Activated CD4-positive, alpha-beta T cell treated with anti-CD3 and anti-CD28 coated beads, Interleukin-2, Interleukin-4, amounts not matched to agents 100 ng/mL and 50 ng/mL, durations not matched to agents 16 hours and 8 hours (primary cell): ENCODE data around the gene OVCA2.

Experiments
- DNase-seq: peaks from one replicate; pipeline ENCODE4 v3.0.0-alpha.2; 2020; ENCODE audit warnings: low spot score

The OVCA2 gene

DNA sequence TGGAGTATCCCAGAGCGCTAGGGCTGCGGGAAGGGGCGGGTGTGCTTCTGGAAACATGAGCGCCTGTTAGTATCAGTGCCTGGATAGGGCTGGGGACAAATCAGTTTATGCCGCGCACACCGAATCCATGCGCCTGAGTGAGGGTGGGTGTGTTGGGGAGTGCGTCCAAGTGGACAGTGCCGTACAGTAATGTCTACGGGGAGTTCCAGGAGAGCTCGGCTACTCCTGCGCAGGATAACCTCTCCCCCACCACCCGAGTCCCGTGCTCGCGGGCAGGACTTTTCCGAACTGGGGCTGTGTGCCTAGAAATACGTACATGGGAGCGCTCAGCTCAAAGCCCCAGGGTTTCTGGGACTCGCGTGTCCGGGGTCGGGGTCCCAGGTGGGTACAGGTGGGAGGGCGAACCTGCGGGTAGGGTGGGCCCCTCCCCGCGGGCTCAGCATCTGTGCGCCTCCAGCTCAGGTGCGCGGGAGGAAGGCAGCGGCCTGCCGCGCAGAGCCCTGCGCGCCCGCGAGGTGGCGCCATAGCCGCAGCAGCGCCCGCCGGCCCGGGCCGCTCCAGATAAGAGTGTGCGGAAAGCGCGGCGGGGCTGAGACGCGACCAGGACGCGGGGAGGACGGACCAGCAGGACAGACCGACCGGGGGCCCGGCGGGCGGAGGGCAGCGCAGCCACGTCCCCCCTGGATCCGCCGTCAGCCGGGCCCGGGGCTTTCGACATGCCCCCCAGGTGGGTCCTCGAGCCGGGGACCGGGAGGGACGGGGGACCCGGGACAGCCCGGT lies 12.9 kb downstream of the OVCA2 start, which contains the start of gene HIC1:
HIC1 (plus strand) TSS at position 592 of the 780 bp plus-strand sequence. CDS start 1,588 bp downstream, outside the sequence.
- DNase-seq = peak; percentile 69

DNA sequence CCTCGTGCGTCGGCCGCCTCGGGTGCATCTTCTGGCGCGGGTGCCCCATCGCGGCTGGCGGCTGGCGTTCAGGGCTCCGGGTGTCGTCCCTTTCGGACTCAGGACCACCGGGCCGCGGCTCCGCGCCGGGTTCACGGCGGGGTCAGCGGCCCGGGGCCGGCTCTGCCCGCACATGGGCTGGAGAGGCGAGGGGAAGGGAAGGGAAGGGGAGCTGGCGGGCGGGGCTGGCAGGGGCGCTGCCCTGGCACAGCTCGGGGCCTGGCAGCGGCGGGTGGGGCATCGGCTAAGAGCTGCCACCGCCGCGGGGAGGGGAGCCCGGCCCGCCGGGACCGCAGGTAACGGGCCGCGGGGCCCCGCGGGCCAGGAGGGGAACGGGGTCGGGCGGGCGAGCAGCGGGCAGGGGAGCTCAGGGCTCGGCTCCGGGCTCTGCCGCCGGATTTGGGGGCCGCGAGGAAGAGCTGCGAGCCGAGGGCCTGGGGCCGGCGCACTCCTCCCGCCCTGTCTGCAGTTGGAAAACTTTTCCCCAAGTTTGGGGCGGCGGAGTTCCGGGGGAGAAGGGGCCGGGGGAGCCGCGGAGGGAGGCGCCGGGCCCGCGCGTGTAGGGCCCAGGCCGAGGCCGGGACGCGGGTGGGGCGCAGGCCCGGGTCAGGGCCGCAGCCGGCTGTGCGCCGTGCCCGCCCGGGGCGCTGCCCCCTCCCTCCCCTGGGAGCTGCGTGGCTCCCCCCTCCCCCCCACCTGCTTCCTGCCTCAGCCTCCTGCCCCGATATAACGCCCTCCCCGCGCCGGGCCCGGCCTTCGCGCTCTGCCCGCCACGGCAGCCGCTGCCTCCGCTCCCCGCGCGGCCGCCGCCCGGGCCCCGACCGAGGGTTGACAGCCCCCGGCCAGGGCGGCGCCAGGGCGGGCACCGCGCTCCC lies 13.7 kb downstream of the OVCA2 start:
- no peak for DNase-seq

DNA sequence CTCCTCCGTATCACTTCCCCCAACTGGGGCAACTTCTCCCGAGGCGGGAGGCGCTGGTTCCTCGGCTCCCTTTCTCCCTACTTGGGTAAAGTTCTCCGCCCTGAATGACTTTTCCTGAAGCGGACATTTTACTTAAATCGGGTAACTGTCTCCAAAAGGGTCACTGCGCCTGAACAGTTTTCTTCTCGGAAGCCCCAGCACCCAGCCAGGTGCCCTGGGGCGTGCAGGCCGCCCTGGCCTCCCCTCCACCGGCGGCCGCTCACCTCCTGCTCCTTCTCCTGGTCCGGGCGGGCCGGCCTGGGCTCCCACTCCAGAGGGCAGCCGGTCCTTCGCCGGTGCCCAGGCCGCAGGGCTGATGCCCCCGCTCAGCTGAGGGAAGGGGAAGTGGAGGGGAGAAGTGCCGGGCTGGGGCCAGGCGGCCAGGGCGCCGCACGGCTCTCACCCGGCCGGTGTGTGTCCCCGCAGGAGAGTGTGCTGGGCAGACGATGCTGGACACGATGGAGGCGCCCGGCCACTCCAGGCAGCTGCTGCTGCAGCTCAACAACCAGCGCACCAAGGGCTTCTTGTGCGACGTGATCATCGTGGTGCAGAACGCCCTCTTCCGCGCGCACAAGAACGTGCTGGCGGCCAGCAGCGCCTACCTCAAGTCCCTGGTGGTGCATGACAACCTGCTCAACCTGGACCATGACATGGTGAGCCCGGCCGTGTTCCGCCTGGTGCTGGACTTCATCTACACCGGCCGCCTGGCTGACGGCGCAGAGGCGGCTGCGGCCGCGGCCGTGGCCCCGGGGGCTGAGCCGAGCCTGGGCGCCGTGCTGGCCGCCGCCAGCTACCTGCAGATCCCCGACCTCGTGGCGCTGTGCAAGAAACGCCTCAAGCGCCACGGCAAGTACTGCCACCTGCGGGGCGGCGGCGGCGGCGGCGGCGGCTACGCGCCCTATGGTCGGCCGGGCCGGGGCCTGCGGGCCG lies 14.7 kb downstream of the OVCA2 start:
- DNase-seq = peak; percentile 47

DNA sequence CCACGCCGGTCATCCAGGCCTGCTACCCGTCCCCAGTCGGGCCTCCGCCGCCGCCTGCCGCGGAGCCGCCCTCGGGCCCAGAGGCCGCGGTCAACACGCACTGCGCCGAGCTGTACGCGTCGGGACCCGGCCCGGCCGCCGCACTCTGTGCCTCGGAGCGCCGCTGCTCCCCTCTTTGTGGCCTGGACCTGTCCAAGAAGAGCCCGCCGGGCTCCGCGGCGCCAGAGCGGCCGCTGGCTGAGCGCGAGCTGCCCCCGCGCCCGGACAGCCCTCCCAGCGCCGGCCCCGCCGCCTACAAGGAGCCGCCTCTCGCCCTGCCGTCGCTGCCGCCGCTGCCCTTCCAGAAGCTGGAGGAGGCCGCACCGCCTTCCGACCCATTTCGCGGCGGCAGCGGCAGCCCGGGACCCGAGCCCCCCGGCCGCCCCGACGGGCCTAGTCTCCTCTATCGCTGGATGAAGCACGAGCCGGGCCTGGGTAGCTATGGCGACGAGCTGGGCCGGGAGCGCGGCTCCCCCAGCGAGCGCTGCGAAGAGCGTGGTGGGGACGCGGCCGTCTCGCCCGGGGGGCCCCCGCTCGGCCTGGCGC lies 15.4 kb downstream of the OVCA2 start:
- DNase-seq = no peak

DNA sequence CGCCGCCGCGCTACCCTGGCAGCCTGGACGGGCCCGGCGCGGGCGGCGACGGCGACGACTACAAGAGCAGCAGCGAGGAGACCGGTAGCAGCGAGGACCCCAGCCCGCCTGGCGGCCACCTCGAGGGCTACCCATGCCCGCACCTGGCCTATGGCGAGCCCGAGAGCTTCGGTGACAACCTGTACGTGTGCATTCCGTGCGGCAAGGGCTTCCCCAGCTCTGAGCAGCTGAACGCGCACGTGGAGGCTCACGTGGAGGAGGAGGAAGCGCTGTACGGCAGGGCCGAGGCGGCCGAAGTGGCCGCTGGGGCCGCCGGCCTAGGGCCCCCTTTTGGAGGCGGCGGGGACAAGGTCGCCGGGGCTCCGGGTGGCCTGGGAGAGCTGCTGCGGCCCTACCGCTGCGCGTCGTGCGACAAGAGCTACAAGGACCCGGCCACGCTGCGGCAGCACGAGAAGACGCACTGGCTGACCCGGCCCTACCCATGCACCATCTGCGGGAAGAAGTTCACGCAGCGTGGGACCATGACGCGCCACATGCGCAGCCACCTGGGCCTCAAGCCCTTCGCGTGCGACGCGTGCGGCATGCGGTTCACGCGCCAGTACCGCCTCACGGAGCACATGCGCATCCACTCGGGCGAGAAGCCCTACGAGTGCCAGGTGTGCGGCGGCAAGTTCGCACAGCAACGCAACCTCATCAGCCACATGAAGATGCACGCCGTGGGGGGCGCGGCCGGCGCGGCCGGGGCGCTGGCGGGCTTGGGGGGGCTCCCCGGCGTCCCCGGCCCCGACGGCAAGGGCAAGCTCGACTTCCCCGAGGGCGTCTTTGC lies 16.2 kb downstream of the OVCA2 start:
- DNase-seq = no peak

DNA sequence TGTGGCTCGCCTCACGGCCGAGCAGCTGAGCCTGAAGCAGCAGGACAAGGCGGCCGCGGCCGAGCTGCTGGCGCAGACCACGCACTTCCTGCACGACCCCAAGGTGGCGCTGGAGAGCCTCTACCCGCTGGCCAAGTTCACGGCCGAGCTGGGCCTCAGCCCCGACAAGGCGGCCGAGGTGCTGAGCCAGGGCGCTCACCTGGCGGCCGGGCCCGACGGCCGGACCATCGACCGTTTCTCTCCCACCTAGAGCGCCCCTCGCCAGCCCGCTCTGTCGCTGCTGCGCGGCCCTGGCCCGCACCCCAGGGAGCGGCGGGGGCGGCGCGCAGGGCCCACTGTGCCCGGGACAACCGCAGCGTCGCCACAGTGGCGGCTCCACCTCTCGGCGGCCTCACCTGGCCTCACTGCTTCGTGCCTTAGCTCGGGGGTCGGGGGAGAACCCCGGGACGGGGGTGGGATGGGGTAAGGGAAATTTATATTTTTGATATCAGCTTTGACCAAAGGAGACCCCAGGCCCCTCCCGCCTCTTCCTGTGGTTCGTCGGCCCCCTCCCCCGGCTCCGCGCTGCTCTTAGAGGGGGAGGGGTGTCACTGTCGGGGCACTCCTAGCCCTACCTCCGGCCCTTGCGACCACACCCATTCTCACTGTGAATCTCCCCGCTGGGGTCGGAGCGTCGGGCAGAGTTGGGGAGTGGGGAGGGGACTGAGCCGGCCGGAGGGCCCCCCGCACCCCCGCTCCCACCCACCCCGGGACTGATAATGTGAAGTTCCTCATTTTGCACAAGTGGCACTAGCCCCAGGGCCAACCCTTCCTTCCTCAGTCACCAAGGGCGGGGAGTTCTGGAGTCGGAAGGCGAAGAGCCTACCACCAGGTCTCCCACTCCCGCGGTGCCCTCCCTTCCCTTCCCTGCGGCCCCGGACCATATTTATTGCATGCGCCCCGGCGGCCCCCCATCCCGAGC lies 17.0 kb downstream of the OVCA2 start:
- peak; percentile 65 for DNase-seq

DNA sequence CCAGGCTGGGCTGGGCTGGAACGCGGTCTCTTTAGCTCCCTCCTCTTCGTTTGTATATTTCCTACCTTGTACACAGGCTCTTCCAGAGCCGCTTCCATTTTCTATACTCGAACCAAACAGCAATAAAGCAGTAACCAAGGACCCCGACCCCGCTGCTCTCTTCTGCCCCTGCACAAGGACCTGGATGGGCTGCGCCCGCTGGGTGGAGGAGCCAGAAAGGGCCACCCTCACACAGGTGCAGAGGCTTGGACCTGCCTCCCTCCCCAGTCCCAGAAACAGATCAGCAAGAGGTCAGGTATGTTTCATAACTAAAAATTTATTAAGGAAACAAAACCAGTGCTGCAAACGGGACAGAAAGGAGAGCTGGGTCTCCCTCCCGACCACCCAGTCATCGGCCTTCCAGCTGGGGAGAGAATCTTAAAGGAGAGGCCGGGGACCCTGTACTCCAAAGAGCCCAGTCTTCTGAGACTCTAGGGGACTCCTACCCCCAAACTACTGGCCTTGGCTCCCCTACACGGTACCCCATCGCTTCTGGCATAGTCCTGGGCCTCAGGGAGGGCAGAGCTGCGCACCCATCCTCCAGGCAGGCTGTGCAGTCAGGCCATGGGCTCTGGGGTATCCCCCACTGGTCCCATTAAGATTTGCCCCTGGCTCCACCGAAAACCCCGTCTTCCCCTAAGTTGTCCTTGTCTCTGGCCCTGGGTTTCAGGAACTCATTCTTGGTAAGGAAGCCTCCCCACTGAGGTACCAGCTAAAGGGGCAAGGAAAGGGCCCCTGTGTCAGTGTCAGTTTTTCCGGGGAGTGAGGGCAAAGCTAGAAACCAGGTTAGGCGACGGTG lies 17.9 kb downstream of the OVCA2 start:
- no peak for DNase-seq

DNA sequence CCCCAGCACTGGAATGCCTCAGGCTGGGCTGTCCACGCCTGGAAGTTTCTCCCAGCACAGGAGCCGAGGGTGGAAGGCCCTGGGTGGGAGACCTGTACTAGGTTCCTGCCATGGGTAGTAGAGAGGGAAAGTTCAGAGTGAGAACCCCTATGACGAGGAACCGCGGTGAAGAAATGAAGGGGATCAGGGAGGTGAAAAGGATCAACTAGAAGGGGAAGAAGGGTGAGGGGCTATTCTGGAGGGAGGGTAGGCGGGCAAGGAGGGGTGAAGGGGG lies 18.5 kb downstream of the OVCA2 start:
- DNase-seq = no peak

DNA sequence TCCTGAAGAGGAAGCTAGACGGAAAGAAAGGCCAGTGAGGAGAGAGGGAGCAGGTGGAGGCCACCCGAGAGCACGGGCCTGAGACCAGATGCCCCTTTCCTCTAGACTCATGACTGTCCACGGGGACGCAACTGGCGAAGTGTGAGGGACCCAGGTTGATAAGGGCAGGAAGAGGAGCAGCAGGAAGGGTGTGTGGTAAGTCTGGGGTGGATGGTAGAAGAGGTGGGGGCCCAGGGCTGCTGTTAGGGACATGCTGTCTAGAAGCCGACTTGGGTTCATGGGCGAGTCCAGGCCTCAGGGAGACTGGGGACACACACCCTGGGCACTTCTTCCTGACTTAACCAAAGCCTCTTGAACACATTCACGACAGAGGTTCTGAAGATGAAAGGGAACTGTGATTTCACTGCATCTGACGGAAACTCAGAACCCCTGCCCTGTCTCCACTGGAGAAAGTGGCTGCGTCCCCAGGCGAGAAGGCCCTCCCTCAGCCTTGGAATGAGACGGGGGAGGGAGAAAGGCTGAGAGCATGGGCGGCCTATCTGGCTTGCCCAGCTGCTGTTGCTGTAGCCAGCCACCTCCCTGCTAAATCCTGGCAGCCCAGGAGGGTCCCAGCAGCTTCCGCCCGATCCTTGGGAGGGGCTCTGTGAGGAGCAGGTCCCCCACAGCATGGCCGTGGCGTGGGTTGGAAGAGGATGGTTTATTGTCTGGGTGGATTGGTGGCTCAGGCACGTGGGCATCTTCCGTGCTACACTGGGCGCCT lies 19.0 kb downstream of the OVCA2 start:
- no peak for DNase-seq

DNA sequence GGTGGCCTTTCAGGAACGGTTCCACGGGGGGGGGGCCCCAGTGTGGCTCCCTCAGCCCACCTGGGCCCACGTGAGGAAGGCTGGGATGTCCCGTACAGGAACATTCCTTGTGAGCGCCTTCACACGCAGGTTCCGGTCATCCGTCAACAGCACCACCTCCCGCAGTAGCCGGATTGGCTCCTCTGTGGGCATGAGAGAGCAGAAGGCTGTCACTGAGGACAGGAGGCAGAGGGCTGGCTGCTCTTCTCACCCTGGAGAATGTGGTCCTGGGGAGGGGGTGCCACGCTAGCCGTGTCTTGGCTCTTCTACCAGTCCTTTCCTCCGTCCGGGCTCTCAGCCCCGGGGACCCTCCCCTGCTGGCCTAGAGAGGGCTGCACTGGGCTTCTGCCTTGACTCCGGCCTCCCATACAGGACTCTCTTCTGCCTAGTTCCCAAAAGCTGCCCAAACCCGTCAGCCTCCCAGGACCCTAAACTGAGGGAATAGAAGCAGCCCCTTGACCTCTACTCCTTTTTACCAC lies 19.7 kb downstream of the OVCA2 start:
- DNase-seq = no peak

DNA sequence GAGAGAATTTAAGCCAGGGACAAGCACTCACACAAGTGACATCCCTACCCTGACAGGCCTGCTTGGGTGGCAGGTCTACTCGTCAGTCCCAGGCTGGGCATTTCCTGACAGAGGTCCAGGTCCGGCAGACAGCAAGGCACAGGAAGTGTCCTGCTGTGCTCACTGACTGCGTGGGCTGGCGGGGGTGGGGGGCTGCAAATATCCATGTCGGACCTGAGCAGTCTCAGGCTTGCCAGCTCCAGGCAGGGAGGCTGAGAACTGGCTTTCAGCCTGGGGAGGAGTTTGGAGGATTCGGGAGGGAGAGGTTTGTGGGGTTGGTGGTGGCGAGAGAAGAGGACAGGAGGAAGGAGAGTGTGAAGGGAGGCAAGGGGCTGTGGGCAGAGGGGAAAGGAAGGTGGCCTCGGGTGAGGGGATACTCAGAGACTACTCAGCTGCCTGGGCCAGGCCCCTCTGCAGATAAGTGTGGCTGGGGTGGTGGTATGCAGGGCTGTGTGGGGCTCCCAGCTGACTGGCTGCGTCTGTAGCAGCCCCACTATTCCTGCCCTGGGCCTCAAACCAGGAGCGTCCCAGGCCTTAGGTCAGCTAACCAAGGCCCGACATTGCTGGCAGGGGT lies 20.9 kb downstream of the OVCA2 start:
- no peak for DNase-seq

DNA sequence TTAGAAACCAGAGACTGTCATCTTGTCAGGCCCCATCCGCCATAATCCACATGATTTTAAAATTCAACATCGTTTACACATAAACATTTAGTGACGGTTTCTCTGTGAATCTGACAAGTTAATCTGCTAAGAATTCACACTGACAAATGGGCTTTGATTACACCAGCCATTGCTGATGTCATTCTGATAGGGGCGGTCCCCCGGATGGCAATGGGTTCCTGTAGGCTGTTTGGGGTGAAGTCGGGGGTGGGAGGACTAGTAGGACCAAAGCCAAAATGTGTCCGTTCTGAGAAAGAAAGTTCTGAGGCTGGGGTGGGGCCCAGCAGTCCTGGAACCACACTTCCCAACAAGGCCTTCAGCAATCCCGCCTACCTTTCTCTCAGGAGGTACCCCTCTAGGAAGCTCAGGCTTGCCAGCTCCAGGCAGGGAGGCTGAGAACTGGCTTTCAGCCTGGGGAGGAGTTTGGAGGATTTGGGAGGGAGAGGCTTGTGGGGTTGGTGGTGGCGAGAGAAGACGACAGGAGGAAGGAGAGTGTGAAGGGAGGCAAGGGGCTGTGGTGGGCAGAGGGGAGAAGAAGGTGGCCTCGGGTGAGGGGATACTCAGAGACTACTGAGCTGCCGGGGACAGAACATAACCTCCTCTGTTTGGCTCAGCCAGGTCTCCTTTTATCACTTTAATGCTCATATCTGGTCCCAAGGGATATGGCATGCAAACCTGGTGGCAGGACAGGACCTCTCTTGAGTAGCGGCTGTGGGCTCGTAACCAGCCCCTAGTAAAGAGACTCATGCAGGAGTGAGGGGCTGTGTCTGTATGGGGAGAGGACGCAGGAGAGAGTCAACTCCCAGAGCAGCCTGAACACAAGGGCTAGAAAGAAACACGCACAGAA lies 21.7 kb downstream of the OVCA2 start:
- no peak for DNase-seq

DNA sequence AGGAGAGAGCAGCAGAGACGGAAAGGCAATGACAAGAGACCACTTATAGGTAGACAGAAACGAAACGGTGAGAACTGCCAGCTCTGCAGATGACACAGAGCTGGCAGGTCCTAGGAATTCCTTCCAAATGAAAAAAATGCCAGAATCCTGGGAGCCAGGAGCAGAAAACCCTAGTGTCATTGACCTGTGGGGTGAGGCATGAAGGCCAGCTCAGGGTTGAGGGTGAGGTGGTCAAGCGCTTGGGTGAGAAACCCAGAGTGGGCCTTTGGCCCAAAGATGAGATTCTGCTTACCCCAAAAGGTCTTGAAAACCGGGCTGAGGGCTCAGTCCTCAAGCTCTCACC lies 22.3 kb downstream of the OVCA2 start:
- DNase-seq = no peak

DNA sequence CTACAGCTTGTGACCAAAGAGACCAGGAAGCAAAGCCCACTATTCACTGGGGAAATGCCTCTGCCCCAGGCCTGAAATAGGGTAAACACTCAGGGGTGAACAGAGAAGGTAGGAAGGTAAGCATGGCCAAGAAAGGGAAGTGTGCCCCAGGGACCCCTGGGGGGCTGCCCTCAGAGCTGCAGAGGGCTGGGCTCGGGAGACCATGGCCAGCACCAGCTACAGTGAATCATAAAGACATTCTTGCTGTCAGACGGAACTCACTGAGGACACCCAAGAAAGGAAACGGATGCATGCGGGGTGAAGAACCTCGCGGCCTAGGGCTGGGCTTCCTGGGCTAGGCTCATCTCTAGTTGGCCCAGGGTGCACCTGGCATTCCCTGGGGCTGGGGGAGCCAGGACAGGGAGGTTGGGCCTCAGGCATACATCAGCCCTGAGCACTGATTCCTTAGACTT lies 22.7 kb downstream of the OVCA2 start:
- DNase-seq = no peak

DNA sequence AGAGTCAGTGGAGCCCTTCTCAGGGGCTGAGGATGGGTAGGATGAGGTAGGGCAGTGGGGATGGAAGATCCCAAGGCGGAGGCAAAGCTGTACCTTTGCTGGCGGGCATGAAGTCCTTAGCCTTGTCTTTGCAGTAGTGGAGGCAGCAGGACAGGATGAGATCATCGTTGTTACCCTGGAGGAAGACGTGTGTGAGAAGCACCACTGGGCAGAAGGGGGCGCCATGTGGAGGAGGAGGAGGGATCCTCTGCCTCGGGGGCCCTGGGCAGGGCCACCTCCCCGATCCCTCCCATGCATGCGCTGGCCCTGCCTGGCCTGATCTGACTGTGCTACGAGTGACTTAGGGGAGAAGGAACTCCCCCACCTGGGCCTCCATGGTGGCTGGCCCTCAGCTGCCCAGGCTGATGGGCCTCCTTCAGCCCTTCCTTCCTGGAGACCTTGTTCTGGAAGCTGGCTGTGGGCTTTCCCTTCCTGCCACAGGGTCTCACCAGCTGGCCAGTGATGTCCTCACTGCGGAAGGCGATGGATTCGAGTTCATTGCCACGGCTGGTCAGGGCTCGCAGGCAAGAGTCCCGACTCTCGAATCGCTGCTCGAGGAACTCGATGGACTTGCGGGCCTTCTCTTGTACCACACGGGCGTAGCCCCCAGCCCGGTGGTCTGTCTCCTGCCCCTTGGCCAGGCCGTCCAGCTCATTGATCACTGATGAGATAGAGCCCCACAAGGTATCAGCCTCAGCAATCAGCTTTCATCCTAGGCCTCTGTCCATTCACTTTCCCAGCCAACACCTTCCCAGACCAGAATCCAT lies 23.4 kb downstream of the OVCA2 start:
- peak; percentile 46 for DNase-seq
